HEK293 (cell line): Measurements from ENCODE around the gene JAZF1.
A peak's percentile ranks its signal among the peaks of the same experiment; 100 is the strongest.

ENCODE experiments used
- ATF2 ChIP-seq: fragments of 450-650 bp; formaldehyde crosslinking; IDR thresholded peaks from 2 replicates; pipeline ENCODE4 v1.5.1; 2016; ENCODE audit warnings: missing biosample characterization, missing genetic modification characterization, low read depth
- BCL6B ChIP-seq: fragments of 450-650 bp; formaldehyde crosslinking; IDR thresholded peaks from 2 replicates; pipeline ENCODE4 v1.5.1; 2017; ENCODE audit warnings: missing biosample characterization, missing genetic modification characterization
- CTCF ChIP-seq: fragments of 450-650 bp; formaldehyde crosslinking; IDR thresholded peaks from 2 replicates; pipeline ENCODE4 v1.5.1; 2016; ENCODE audit warnings: missing biosample characterization, missing genetic modification characterization
- YY1 ChIP-seq: fragments of 450-650 bp; formaldehyde crosslinking; IDR thresholded peaks from 2 replicates; pipeline ENCODE4 v1.5.1; 2018; ENCODE audit warnings: missing biosample characterization, missing genetic modification characterization
- ZNF354C ChIP-seq: fragments of 450-650 bp; formaldehyde crosslinking; IDR thresholded peaks from 2 replicates; pipeline ENCODE4 v1.5.1; 2016; ENCODE audit warnings: missing biosample characterization, missing genetic modification characterization, low read depth, borderline replicate concordance
- ZNF416 ChIP-seq: fragments of 450-650 bp; formaldehyde crosslinking; IDR thresholded peaks from 2 replicates; pipeline ENCODE4 v1.5.1; 2016; ENCODE audit warnings: missing biosample characterization, missing genetic modification characterization
- ZNF488 ChIP-seq: fragments of 450-650 bp; formaldehyde crosslinking; IDR thresholded peaks from 2 replicates; pipeline ENCODE4 v1.5.1; 2016; ENCODE audit warnings: missing biosample characterization, missing genetic modification characterization
- TF ChIP-seq, protein P1 (sequence below): IDR thresholded peaks from 2 replicates; pipeline ENCODE4 v1.6.1; 2011; ENCODE audit warnings: mild to moderate bottlenecking, low read depth, low read length, borderline replicate concordance
- TF ChIP-seq, protein P2 (sequence below): fragments of 450-650 bp; formaldehyde crosslinking; IDR thresholded peaks from 2 replicates; pipeline ENCODE4 v1.5.1; 2016; ENCODE audit warnings: missing biosample characterization, missing genetic modification characterization
- TF ChIP-seq, protein P3 (sequence below): fragments of 450-650 bp; formaldehyde crosslinking; IDR thresholded peaks from 2 replicates; pipeline ENCODE4 v1.5.1; 2016; ENCODE audit warnings: missing biosample characterization, missing genetic modification characterization

DNA sequence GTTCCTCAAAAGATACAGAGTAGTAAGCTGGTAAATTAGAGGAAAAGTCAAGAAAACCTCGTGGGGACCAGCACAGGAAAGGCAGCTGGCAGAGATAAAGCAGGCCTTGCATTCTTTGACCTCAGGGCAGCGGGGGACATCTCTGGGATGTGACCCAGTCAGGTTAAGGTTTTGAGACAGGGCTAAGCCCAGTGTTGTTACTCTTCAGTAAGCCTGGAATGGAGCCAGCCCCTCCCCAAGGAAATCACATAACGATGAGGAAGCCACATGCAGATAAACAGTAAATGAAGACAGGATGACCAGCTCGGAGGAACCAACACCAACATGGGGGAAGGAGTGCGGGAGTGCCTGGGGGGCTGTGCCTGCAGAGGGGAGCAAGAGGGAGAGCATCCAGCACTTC is 99.6 kb downstream of the JAZF1 start:
- no peak for TF ChIP-seq CTCF
- TF ChIP-seq BCL6B: peak; percentile 37; the same call in 1 of the 2 replicates
- no peak for TF ChIP-seq ATF2 (tag by site-specific recombination)
- no peak for TF ChIP-seq ZNF488
- TF ChIP-seq, protein P1, sequence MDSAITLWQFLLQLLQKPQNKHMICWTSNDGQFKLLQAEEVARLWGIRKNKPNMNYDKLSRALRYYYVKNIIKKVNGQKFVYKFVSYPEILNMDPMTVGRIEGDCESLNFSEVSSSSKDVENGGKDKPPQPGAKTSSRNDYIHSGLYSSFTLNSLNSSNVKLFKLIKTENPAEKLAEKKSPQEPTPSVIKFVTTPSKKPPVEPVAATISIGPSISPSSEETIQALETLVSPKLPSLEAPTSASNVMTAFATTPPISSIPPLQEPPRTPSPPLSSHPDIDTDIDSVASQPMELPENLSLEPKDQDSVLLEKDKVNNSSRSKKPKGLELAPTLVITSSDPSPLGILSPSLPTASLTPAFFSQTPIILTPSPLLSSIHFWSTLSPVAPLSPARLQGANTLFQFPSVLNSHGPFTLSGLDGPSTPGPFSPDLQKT: no peak
- no peak for TF ChIP-seq YY1 (tag by site-specific recombination)
- TF ChIP-seq, protein P2, sequence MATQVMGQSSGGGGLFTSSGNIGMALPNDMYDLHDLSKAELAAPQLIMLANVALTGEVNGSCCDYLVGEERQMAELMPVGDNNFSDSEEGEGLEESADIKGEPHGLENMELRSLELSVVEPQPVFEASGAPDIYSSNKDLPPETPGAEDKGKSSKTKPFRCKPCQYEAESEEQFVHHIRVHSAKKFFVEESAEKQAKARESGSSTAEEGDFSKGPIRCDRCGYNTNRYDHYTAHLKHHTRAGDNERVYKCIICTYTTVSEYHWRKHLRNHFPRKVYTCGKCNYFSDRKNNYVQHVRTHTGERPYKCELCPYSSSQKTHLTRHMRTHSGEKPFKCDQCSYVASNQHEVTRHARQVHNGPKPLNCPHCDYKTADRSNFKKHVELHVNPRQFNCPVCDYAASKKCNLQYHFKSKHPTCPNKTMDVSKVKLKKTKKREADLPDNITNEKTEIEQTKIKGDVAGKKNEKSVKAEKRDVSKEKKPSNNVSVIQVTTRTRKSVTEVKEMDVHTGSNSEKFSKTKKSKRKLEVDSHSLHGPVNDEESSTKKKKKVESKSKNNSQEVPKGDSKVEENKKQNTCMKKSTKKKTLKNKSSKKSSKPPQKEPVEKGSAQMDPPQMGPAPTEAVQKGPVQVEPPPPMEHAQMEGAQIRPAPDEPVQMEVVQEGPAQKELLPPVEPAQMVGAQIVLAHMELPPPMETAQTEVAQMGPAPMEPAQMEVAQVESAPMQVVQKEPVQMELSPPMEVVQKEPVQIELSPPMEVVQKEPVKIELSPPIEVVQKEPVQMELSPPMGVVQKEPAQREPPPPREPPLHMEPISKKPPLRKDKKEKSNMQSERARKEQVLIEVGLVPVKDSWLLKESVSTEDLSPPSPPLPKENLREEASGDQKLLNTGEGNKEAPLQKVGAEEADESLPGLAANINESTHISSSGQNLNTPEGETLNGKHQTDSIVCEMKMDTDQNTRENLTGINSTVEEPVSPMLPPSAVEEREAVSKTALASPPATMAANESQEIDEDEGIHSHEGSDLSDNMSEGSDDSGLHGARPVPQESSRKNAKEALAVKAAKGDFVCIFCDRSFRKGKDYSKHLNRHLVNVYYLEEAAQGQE (tag by site-specific recombination): no peak
- TF ChIP-seq, protein P3, sequence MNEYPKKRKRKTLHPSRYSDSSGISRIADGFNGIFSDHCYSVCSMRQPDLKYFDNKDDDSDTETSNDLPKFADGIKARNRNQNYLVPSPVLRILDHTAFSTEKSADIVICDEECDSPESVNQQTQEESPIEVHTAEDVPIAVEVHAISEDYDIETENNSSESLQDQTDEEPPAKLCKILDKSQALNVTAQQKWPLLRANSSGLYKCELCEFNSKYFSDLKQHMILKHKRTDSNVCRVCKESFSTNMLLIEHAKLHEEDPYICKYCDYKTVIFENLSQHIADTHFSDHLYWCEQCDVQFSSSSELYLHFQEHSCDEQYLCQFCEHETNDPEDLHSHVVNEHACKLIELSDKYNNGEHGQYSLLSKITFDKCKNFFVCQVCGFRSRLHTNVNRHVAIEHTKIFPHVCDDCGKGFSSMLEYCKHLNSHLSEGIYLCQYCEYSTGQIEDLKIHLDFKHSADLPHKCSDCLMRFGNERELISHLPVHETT: no peak
- no peak for TF ChIP-seq ZNF354C (tag by site-specific recombination)
- TF ChIP-seq ZNF416 (tag by site-specific recombination): no peak
